NCI-H82 treated with DMSO at 0.1 percent for 48 hours (cell line): ENCODE measurements around the gene OR5K4.
"Not testable (repeated sequence)": the region's sequence is repeated elsewhere in the genome, so short reads cannot be mapped to it uniquely, and the experiment has no call there.

ENCODE experiments used
- DNase-seq: peaks from one replicate; lab custom pipeline; 2025; ENCODE audit not compliant: unreplicated experiment; lab: John Stamatoyannopoulos, UW

The OR5K4 gene

DNA sequence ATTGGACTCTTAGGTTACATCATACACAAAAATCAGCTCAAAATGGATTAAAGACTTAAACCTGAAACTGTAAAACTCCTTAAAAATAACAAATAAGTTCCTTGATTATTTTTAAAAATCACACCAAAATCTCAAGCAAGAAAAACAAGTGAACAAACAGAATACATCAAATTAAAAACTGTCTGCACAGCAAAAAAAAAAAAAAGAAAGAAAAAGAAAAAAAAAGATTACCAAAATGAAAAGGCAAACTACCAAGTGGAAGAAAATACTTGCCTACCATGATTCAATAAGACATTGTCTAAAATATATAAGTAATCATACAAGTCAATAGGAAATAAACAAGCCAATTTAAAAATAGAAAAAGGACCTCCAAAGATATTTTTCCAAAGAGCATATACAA, 17.5 kb downstream of the OR5K4 start:
- DNase-seq: no peak

DNA sequence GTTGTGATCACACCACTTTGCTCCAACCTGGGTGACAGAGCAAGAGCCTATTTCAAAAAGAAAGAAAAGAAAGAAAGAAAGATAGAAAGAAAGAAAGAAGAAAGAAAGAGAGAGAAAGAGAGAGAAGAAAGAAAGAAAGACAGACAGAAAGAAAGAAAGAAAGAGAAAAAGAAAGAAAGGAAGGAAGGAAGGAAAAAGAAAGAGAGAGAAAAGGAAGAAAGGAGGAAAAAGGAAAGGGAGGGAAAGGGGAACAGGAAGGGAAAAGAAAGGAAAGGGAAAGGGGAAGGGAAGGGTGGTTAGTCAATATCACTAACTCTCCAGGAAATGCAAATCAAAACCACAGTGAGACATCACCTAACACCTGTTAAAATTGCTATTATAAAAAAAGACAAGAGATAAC, 18.2 kb downstream of the OR5K4 start:
- DNase-seq: no peak

DNA sequence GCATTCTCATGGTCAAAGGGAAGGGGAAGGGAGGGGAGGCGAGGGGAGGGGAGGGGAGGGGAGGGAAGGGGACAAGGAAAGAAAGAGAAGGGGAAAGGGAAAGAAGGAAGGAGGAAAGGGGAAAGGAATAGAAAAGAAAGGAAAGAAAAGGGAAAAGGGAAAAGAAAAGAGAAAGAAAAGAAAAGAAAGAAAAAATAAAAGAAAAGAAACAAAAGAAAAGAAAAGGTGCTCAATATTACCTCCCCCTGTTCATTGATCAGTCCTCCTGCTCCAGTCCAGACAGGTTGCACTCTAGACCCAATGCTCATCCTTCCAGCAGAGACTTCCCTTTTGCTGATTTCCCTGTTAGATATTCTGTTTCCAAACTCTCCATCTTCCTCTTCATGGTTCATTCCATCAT, 18.8 kb downstream of the OR5K4 start:
- no peak for DNase-seq

DNA sequence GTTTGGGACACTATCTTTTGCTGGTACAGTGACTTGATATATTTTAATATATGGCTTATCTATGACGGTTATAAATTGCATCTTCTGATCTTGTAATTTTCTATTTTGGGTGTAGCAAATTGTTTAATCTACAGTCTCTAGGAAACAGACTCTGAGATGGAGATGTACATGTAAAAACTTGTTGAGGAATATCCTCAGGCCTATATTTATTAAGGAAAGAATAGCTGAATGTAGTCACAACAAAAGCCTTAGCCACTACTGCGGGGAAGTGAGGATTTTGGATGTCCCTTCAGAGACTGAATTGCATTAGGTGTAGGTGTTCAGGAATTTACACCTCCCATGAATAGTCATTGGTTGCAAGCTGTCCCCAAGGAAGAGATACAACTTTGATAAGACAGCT, 23.0 kb downstream of the OR5K4 start:
- no peak for DNase-seq

DNA sequence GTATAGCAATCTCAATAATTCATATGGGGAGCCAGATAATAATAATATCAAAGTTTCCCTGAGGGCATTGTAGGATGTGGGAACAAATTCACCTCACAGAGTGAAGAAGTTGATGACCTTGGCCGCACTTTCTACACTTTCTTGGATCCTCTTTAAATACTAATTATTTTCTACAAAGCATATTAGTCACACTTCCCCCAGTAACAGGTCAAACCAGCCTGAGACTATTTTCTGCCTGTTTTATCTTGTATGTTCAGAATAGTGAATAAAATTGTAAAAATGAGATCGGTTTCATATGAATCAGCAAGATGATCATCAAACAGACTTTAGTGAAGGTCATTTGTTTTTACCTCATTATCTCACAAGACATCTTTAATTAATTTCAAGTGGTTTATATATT, 34.5 kb downstream of the OR5K4 start:
- DNase-seq: no peak

DNA sequence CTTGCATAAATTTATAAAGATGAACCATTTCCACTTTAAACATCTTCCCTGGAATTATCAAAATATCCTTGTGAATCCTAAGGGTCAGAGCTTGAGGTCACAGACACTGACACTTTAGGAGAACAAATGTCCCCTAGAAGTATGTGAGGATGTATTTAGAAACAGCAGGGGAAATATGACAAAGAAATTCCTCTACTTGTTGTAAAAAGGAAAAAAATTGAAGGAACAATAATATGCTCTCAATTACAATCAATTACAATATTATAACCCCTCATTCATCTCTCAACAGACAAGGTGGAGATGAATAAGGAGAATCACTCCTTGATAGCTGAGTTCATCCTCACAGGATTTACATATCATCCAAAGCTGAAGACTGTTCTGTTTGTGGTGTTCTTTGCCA, 36.7 kb downstream of the OR5K4 start, which contains the start of gene OR5K3:
OR5K3 (plus strand) TSS at position 301 of the 400 bp plus-strand sequence; CDS start at position 301, 0 bp downstream.
- DNase-seq: no peak

DNA sequence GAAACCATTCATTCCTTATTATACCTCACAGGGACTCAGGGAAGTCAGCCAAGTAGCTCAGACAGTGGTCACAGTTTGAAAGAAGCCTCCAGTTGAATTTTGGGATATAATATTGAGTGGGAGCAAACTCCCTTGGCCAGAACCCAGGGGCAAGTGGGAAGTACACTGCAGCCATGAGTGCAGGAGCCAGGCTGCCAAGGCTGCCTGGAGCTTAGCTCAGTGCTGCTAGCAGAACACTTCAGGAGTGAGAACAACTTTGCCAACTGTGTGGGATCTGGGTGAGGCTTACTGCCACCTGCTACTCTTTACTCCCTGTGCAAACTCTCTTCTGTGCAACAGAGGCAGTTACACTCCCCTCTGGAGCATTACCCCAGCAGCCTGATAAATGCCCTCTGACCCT, 41.4 kb downstream of the OR5K4 start:
- no peak for DNase-seq

DNA sequence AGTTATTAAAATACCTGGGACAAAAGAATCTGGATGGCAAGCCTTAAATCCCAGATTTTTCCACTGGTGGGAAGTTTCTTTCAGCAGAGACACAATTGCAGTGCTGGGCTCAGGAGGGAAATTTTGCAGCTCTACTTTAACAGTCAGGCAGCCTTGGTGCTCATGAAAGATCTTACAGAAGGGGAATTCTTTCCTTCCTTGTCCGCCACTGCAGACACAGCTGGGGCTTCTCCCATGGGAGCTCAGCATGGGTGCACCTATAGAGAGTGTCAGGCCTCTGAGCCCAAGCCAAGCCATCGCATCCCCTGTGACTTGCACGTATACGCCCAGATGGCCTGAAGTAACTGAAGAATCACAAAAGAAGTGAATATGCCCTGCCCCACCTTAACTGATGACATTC, 42.8 kb downstream of the OR5K4 start:
- not testable (repeated sequence) for DNase-seq

DNA sequence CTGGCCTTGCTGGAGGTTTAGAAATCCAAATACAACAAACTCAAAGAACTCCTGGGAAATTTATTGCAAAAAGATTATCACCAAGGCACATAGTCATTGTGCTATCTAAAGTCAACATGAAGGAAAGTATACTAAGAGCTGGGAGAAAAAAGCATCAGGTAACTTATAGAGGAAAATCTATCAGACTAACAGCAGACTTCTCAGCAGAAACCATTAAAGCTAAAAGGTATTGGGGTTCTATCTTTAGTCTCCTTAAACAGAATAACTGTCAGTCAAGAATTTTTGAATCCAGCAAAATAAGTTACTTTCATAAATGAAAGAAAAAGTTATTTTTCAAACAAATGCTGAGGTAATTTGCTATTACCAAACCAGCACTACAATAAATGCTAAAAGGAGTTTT, 44.9 kb downstream of the OR5K4 start:
- no peak for DNase-seq

DNA sequence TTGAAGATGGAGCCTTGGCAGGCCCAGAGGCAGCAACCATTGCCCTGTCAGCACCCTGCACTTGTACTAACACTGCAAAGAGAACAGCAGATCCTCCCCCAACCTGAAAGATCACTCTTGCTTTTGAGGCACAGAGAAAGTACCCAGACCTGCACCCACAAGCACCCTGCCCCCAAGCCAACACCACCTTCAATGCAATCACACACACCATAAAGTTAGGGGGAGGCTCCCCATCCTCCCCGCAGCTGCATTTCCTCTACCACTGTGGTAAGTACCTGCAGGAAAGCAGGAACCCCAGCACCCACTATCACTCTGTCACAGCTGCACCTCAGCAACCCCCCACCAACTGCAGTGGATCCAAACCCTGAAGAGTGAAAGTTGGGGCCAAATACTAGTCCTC, 48.9 kb downstream of the OR5K4 start:
- no peak for DNase-seq

DNA sequence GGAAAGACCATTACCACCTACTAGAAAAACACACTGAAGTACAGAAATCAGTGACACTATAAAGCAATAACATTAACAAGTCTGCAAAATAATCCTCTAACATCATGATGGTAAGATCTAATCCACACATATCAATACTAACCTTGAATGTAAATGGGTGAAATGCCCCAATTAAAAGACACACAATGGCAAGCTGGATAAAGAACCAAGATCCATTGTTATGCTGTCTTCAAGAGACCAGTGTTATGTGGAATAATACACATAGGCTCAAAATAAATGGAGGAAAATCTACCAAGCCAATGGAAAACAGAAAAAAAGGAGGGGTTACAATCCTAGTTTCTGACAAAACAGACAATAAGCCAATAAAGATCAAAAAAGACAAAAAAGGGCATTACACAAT, 50.4 kb downstream of the OR5K4 start:
- no peak for DNase-seq
